GM12878 (cell line): Measurements from ENCODE around the gene ZNF710. TPM values are rescaled to one million over a fixed set of nuclear protein-coding genes. Genes with fewer than 3 reads are reported as not detected.

Source experiments
- ATAC-seq: fragments of 200-7000 bp; cut with Tn5 transposase; 3 replicates; pipeline ENCODE4 v1.9.1; 2020; ENCODE audit warnings: mild to moderate bottlenecking, moderate library complexity
- BruUV-seq: library from RNA; stranded (reverse); fragments of 400-500 nt; replicated peaks from 2 replicates; lab custom pipeline; 2021; lab: Mats Ljungman, UMichigan
- CTCF ChIA-PET: fragments of 300-600 bp; sonication (Branson Sonifier 250); formaldehyde crosslinking; extraction: SDS; loops from one replicate; lab custom pipeline; 2021; ENCODE audit warnings: inconsistent platforms; lab: Yijun Ruan, JAX
- POLR2A ChIA-PET: fragments of 350-600 bp; formaldehyde crosslinking; extraction: SDS; loops from one replicate; lab custom pipeline; 2021; ENCODE audit warnings: inconsistent platforms; lab: Charles Lee
- RAD21 ChIA-PET: fragments of 300-600 bp; sonication (Branson Sonifier 250); formaldehyde crosslinking; loops from one replicate; lab custom pipeline; 2023; ENCODE audit warnings: antibody characterized with exemption; ENCODE audit not compliant: unreplicated experiment; lab: Charles Lee
- SMC1A ChIA-PET: fragments of 300-600 bp; sonication (Branson Sonifier 250); formaldehyde crosslinking; loops from one replicate; lab custom pipeline; 2023; ENCODE audit not compliant: unreplicated experiment, uncharacterized antibody; lab: Charles Lee
- DNase-seq: peaks from one replicate; pipeline ENCODE4 v3.0.0-alpha.2; 2011; ENCODE audit warnings: low read depth, low spot score
- FAIRE-seq: peaks from 3 replicates; lab custom pipeline; 2011; peaks lifted over from hg19 to GRCh38; lab: Jason Lieb, UNC
- H2AFZ ChIP-seq: 2 replicates; pipeline ENCODE4 v1.6.0; 2011; ENCODE audit warnings: low read depth, low read length, control low read depth; ENCODE audit not compliant: control insufficient read depth
- H3K27ac ChIP-seq: 2 replicates; pipeline ENCODE4 v1.5.1; 2011; ENCODE audit warnings: control low read depth; ENCODE audit not compliant: control insufficient read depth, insufficient read depth
- H3K27me3 ChIP-seq, 2 experiments: replicated peaks in 1 of 2; 2 replicates each; pipeline versions ENCODE4 v1.6.0 to v1.6.1; 2011; ENCODE audit warnings: low read length in 1 of 2; ENCODE audit not compliant: control insufficient read depth in 2 of 2, insufficient read depth in 2 of 2
- H3K36me3 ChIP-seq, 2 experiments: 2 replicates each; pipeline ENCODE4 v1.5.1; 2011; ENCODE audit warnings: low read length in 1 of 2; ENCODE audit not compliant: control insufficient read depth in 2 of 2, insufficient read depth in 2 of 2
- H3K4me1 ChIP-seq: 2 replicates; pipeline ENCODE4 v1.6.1; 2011; ENCODE audit warnings: mild to moderate bottlenecking, low read length, moderate library complexity, mixed read lengths; ENCODE audit not compliant: control insufficient read depth, insufficient read depth
- H3K4me2 ChIP-seq: 2 replicates; pipeline ENCODE4 v1.6.0; 2011; ENCODE audit warnings: control low read depth; ENCODE audit not compliant: control insufficient read depth, insufficient read depth
- H3K4me3 ChIP-seq: fragments of 200-600 bp; sonication (generic); 2 replicates; pipeline ENCODE4 v1.5.1; 2016
- H3K79me2 ChIP-seq: 2 replicates; pipeline ENCODE4 v1.6.0; 2011; ENCODE audit warnings: low read length; ENCODE audit not compliant: control insufficient read depth, insufficient read depth
- H3K9ac ChIP-seq: 2 replicates; pipeline ENCODE4 v1.8.0; 2011; ENCODE audit warnings: low read length, control low read depth, mixed read lengths; ENCODE audit not compliant: control insufficient read depth, insufficient read depth
- H3K9me3 ChIP-seq: replicated peaks from 3 replicates; pipeline ENCODE4 v1.5.1; 2011; ENCODE audit warnings: mild to moderate bottlenecking, low read length; ENCODE audit not compliant: control insufficient read depth, insufficient read depth
- H4K20me1 ChIP-seq: 2 replicates; pipeline ENCODE4 v1.6.0; 2011; ENCODE audit not compliant: control insufficient read depth, insufficient read depth
- ATF3 ChIP-seq: IDR thresholded peaks from 2 replicates; pipeline ENCODE4 v1.6.1; 2011; ENCODE audit warnings: low read depth, mild to moderate bottlenecking, low read length, moderate library complexity, borderline replicate concordance; ENCODE audit errors: extremely low read depth
- ATF7 ChIP-seq: fragments of 450-650 bp; IDR thresholded peaks from 2 replicates; pipeline ENCODE4 v1.6.1; 2016; ENCODE audit warnings: low read depth, mild to moderate bottlenecking
- CBFB ChIP-seq: IDR thresholded peaks from 2 replicates; pipeline ENCODE4 v1.6.1; 2016; ENCODE audit warnings: antibody characterized with exemption, low read depth
- EP300 ChIP-seq, 2 experiments: fragments of 150-350 bp in 1 of 2; IDR thresholded peaks; 2 replicates each; pipeline ENCODE4 v1.6.1; 2011 to 2012; ENCODE audit warnings: low read depth in 2 of 2, low read length in 2 of 2, borderline replicate concordance in 1 of 2, improper control_type of control experiment in 1 of 2, inconsistent platforms in 1 of 2; ENCODE audit not compliant: control insufficient read depth in 1 of 2
- FOS ChIP-seq: IDR thresholded peaks from 3 replicates; pipeline ENCODE4 v1.6.1; 2011; ENCODE audit warnings: borderline replicate concordance; ENCODE audit not compliant: insufficient read length; ENCODE audit errors: extremely low read depth
- HDGF ChIP-seq: fragments of 450-650 bp; IDR thresholded peaks from 2 replicates; pipeline ENCODE4 v1.6.1; 2016; ENCODE audit warnings: antibody characterized with exemption
- MYB ChIP-seq: fragments of 150-350 bp; IDR thresholded peaks from 2 replicates; pipeline ENCODE4 v1.6.1; 2014; ENCODE audit warnings: mild to moderate bottlenecking, low read depth, low read length, borderline replicate concordance
- NFYB ChIP-seq: IDR thresholded peaks from 2 replicates; pipeline ENCODE4 v1.6.1; 2011; ENCODE audit warnings: low read depth, mild to moderate bottlenecking, low read length, improper control_type of control experiment, moderate library complexity; ENCODE audit not compliant: insufficient read depth
- SMAD1 ChIP-seq: fragments of 450-650 bp; IDR thresholded peaks from 2 replicates; pipeline ENCODE4 v1.6.1; 2018; ENCODE audit warnings: mild to moderate bottlenecking, low read depth; ENCODE audit not compliant: partially characterized antibody
- SMC3 ChIP-seq: IDR thresholded peaks from 2 replicates; pipeline ENCODE4 v1.6.1; 2011; ENCODE audit warnings: low read length, improper control_type of control experiment, borderline replicate concordance
- SP1 ChIP-seq: IDR thresholded peaks from one replicate; pipeline ENCODE4 v1.6.1; 2011; ENCODE audit warnings: low read depth, low read length
- TCF7 ChIP-seq: IDR thresholded peaks from 2 replicates; pipeline ENCODE4 v1.6.1; 2014; ENCODE audit warnings: antibody characterized with exemption, borderline replicate concordance
- WGBS: methylation state at CpG from one replicate; pipeline ENCODE4 v1.1.6; 2016; ENCODE audit warnings: low lambda C conversion rate; ENCODE audit not compliant: insufficient replicate concordance, insufficient coverage; ENCODE audit errors: missing lambda C conversion rate; 5-methylcytosine and 5-hydroxymethylcytosine counted together
- in situ Hi-C: fragments of 300-500 bp; cut with MboI; formaldehyde crosslinking; loops from 9 replicates; pipeline ENCODE4 v1.14.3; 2018; ENCODE audit warnings: mixed read lengths
- intact Hi-C: fragments of 100-400 bp; cut with micrococcal nuclease; formaldehyde crosslinking; loops from one replicate; pipeline ENCODE4 v1.14.2; 2022; ENCODE audit not compliant: unreplicated experiment
- polyA plus RNA-seq, 11 experiments: library from polyadenylated mRNA; depleted of rRNA in 4 of 11; unstranded in 6 of 11; stranded (reverse) in 5 of 11; fragments of >200 nt; fragmentation: Nextera tagmentation in 4 of 11; fragmentation: Illumina TruSeq in 1 of 11; extraction: Ambion mirVana in 4 of 11; extraction: Trizol in 1 of 11; gene quantifications; 1 replicate in 1 of 11; 2 replicates in 10 of 11; pipeline versions ENCODE4 v1.2.1 to v1.2.3, GENCODE V29; 2011 to 2016; ENCODE audit warnings: inconsistent platforms in 2 of 11, missing spikeins in 2 of 11, low read depth in 1 of 11
- total RNA-seq, 4 experiments: library from RNA; depleted of rRNA in 3 of 4; stranded (reverse); fragments of >200 nt in 3 of 4; fragmentation: Illumina TruSeq in 1 of 4; extraction: Trizol in 1 of 4; gene quantifications; 2 replicates each; pipeline versions ENCODE4 v1.2.1 to v1.2.3, GENCODE V29; 2013 to 2021
- TF ChIP-seq, protein P1 (sequence below): fragments of 450-650 bp; IDR thresholded peaks from 2 replicates; pipeline ENCODE4 v1.6.1; 2017; ENCODE audit warnings: mild to moderate bottlenecking, moderate library complexity
- TF ChIP-seq, protein P2 (sequence below): IDR thresholded peaks from 2 replicates; pipeline ENCODE4 v1.6.1; 2012; ENCODE audit warnings: low read depth, low read length, improper control_type of control experiment

The ZNF710 gene
- total and polyA plus RNA-seq, 10 of the 15 experiments (the other 5 are each of a cell fraction or from before 2014, with no cell fraction given), result 1.4 to 43.5 (median 9.8) TPM

GRCh38 chr15:90024406-90024805 is 23.3 kb downstream of the ZNF710 start (continued):
- TF ChIP-seq TCF7, result no peak

GRCh38 chr15:90025489-90026033 is 24.4 kb downstream of the ZNF710 start:
- WGBS, result 51% methylated on average over 2 of the region's 2 CpGs
- peaks cover 30% of the 10 kb centered on the region for H3K79me2 ChIP-seq
- no peak for DNase-seq
- no peak overlapping the region for H2AFZ ChIP-seq
- H4K20me1 ChIP-seq, result no peaks in the 10 kb centered on the region
- no peaks in the 10 kb centered on the region; the same call in 1 of the 3 replicates for H3K9me3 ChIP-seq
- intact Hi-C loops, result no loop called here
- no peak overlapping the region for H3K27ac ChIP-seq
- in situ Hi-C loops, result no loop called here
- ChIA-PET POLR2A (no interaction called here), RAD21 (no interaction called here), SMC1A (interaction anchor here (1.6 to 12.0 kb wide), 2 partner anchors 9 to 16 kb away, joined by 3 to 224 read pairs; partner anchors contain the start of gene ZNF710), CTCF (interaction anchor here (1.0 to 2.0 kb wide), 2 partner anchors 9 to 12 kb away, joined by 4 to 5 read pairs; no protein-coding TSS in a partner anchor)
- no peak for FAIRE-seq
- H3K36me3 ChIP-seq, result no peaks in the 10 kb centered on the region; a peak in 2 of 4 replicates
- H3K4me1 ChIP-seq, result peaks cover 9% of the 10 kb centered on the region
- no peaks in the 10 kb centered on the region for H3K27me3 ChIP-seq
- H3K4me3 ChIP-seq, result no peak overlapping the region
- no peak overlapping the region for H3K9ac ChIP-seq
- H3K4me2 ChIP-seq, result no peak overlapping the region
- BruUV-seq, result no TSS peak
- no peak for ATAC-seq
- TF ChIP-seq ATF7, result no peak
- TF ChIP-seq FOS, result no peak
- no peak for TF ChIP-seq NFYB
- no peak for TF ChIP-seq CBFB
- no peak for TF ChIP-seq SMAD1
- TF ChIP-seq, protein P1, sequence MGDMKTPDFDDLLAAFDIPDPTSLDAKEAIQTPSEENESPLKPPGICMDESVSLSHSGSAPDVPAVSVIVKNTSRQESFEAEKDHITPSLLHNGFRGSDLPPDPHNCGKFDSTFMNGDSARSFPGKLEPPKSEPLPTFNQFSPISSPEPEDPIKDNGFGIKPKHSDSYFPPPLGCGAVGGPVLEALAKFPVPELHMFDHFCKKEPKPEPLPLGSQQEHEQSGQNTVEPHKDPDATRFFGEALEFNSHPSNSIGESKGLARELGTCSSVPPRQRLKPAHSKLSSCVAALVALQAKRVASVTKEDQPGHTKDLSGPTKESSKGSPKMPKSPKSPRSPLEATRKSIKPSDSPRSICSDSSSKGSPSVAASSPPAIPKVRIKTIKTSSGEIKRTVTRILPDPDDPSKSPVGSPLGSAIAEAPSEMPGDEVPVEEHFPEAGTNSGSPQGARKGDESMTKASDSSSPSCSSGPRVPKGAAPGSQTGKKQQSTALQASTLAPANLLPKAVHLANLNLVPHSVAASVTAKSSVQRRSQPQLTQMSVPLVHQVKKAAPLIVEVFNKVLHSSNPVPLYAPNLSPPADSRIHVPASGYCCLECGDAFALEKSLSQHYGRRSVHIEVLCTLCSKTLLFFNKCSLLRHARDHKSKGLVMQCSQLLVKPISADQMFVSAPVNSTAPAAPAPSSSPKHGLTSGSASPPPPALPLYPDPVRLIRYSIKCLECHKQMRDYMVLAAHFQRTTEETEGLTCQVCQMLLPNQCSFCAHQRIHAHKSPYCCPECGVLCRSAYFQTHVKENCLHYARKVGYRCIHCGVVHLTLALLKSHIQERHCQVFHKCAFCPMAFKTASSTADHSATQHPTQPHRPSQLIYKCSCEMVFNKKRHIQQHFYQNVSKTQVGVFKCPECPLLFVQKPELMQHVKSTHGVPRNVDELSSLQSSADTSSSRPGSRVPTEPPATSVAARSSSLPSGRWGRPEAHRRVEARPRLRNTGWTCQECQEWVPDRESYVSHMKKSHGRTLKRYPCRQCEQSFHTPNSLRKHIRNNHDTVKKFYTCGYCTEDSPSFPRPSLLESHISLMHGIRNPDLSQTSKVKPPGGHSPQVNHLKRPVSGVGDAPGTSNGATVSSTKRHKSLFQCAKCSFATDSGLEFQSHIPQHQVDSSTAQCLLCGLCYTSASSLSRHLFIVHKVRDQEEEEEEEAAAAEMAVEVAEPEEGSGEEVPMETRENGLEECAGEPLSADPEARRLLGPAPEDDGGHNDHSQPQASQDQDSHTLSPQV, result no peak
- no peak for TF ChIP-seq HDGF
- TF ChIP-seq SP1, result no peak
- no peak for TF ChIP-seq EP300 (IDR thresholded peaks at IDR 0.05; ENCODE audit: borderline replicate concordance in 1 of 2, control insufficient read depth in 1 of 2, low read depth in 2 of 2, low read length in 2 of 2)
- no peak for TF ChIP-seq SMC3
- no peak for TF ChIP-seq ATF3
- no peak for TF ChIP-seq MYB
- TF ChIP-seq, protein P2, sequence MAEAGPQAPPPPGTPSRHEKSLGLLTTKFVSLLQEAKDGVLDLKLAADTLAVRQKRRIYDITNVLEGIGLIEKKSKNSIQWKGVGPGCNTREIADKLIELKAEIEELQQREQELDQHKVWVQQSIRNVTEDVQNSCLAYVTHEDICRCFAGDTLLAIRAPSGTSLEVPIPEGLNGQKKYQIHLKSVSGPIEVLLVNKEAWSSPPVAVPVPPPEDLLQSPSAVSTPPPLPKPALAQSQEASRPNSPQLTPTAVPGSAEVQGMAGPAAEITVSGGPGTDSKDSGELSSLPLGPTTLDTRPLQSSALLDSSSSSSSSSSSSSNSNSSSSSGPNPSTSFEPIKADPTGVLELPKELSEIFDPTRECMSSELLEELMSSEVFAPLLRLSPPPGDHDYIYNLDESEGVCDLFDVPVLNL, result no peak
